ENCODE data around the gene S100A7A. TPM values are rescaled to one million over a fixed set of nuclear protein-coding genes. Genes with fewer than 3 reads are reported as not detected.
A peak's percentile ranks its signal among the peaks of the same experiment; 100 is the strongest.

The S100A7A gene
- total and polyA plus RNA-seq, 10 donors, result not detected

DNA sequence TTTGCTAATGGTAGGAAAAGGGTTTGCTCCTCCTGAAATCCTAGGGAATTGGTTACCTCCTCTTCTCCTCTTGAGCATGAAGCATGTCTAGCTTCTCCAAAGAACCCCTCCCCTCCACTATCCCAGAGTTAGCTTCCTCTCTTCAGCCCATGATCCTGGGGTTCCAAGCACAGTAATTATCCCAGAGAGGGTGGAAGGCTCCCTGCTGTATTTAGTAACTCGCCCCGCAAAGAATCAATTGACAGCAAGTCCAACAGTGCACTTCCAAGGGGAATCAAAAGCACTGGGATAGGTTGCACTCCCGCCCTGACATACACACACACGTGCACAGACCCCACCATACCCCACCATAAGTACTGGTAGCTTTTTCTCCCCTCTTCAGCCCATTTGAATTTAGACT, 28.5 kb upstream of the S100A7A start:
- TF ChIP-seq POLR2AphosphoS5 (IDR thresholded peaks at IDR 0.05) (no peak), POLR2A (IDR thresholded peaks at IDR 0.05) (no peak)
- TF ChIP-seq, protein P1, sequence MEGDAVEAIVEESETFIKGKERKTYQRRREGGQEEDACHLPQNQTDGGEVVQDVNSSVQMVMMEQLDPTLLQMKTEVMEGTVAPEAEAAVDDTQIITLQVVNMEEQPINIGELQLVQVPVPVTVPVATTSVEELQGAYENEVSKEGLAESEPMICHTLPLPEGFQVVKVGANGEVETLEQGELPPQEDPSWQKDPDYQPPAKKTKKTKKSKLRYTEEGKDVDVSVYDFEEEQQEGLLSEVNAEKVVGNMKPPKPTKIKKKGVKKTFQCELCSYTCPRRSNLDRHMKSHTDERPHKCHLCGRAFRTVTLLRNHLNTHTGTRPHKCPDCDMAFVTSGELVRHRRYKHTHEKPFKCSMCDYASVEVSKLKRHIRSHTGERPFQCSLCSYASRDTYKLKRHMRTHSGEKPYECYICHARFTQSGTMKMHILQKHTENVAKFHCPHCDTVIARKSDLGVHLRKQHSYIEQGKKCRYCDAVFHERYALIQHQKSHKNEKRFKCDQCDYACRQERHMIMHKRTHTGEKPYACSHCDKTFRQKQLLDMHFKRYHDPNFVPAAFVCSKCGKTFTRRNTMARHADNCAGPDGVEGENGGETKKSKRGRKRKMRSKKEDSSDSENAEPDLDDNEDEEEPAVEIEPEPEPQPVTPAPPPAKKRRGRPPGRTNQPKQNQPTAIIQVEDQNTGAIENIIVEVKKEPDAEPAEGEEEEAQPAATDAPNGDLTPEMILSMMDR (IDR thresholded peaks at IDR 0.05 in 8 of 11, conservative IDR thresholded peaks at IDR 0.05 in 3 of 11), result no peak
- Histone ChIP-seq H3K4me3 (peak overlapping the region in 1 of 8 donors; percentile 51), H3K27me3 (replicated peaks in 1 of 7) (peaks cover 0 to 25% (median 0%) of the 10 kb centered on the region in 7 donors), H3K36me3 (no peaks in the 10 kb centered on the region), H3K27ac (peak overlapping the region in 6 of 8 donors; percentile 75 to 95 (median 88)), H3K4me1 (peaks cover 0 to 33% (median 0%) of the 10 kb centered on the region in 6 donors), H3K9me3 (peaks cover 0 to 4% (median 1%) of the 10 kb centered on the region in 8 donors)
- intact Hi-C loops (cut with DNase I; ENCODE audit: low total_unique reads), result no loop called here
- 56 to 90% (median 84%) methylated on average over 4 of the region's 4 CpGs for WGBS, 5 donors
- no peak for DNase-seq

GRCh38 chr1:153389401-153389800, 26.9 kb upstream of the S100A7A start:
- Histone ChIP-seq H3K27me3 (replicated peaks in 1 of 7) (peaks cover 0 to 34% (median 0%) of the 10 kb centered on the region in 7 donors), H3K9me3 (no peaks in the 10 kb centered on the region), H3K36me3 (no peaks in the 10 kb centered on the region), H3K27ac (peak overlapping the region in 7 of 8 donors; percentile 67 to 95 (median 86)), H3K4me3 (peak overlapping the region in 5 of 8 donors; percentile 24 to 65 (median 44)), H3K4me1 (peaks cover 0 to 35% (median 0%) of the 10 kb centered on the region in 6 donors)
- intact Hi-C loops (cut with DNase I; ENCODE audit: low total_unique reads), result no loop called here
- no peak for TF ChIP-seq POLR2A (IDR thresholded peaks at IDR 0.05)
- no peak for TF ChIP-seq POLR2AphosphoS5 (IDR thresholded peaks at IDR 0.05)
- TF ChIP-seq, protein P1 (IDR thresholded peaks at IDR 0.05 in 8 of 11, conservative IDR thresholded peaks at IDR 0.05 in 3 of 11), result no peak
- 68 to 91% (median 83%) methylated on average over 1 of the region's 1 CpG for WGBS, 5 donors
- no peak for DNase-seq

DNA sequence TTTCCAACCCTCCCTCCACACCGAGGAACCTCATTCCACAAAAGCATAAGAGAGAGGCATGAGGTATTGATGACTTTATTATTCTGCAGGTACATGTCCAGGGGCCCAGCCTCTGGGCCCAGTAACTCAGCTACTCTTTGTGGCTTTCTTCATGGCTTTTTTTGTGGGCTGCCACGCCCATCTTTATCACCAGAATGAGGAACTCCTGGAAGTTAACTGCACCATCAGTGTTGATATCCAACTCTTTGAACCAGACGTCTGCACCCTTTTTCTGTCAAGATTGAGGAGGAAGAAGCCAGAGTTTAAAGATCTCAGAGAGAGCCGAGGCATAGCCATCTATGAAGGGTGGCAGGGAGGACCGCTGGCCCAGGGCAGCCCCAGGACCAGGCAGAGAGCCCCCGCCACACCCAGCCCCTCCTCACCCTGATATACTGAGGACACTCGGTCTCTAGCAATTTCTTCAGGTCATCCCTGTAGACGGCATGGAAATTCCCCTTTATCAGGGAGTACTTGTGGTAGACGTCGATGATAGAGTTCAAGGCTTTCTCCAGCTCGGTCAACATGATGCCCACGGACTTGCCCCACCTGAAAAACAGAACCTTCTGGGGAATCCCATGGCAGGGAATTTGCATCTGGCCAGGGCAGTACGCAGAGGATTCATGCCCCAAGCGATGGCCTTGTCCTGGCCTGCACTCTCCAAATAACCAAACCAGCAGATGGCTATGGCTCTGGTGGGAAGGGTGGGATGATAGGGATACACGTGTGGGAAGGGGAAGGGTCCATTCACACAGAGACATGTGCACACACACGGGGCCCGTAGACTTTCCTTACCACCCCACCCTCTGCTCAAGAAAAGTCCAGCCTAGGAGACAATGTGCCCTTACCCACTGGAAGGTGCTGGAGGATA, 26.1 kb upstream of the S100A7A start:
- H3K27ac ChIP-seq, result peak overlapping the region in 7 of 8 donors; percentile 67 to 95 (median 86)
- WGBS, 5 donors, result 50 to 75% (median 63%) methylated on average over 11 to 17 of the region's 17 CpGs
- peaks cover 0 to 38% (median 0%) of the 10 kb centered on the region in 6 donors for H3K4me1 ChIP-seq
- TF ChIP-seq POLR2A (IDR thresholded peaks at IDR 0.05) (no peak), POLR2AphosphoS5 (IDR thresholded peaks at IDR 0.05) (peak in 1 of 3 donors; percentile 48)
- intact Hi-C loops (cut with DNase I; ENCODE audit: low total_unique reads), result no loop called here
- peaks cover 0 to 42% (median 0%) of the 10 kb centered on the region in 7 donors for H3K27me3 ChIP-seq (replicated peaks in 1 of 7)
- no peaks in the 10 kb centered on the region for H3K9me3 ChIP-seq
- H3K36me3 ChIP-seq, result no peaks in the 10 kb centered on the region
- DNase-seq, result no peak
- peak overlapping the region in 7 of 8 donors; percentile 9 to 65 (median 31) for H3K4me3 ChIP-seq

GRCh38 chr1:153390938-153391710, 25.2 kb upstream of the S100A7A start, which contains the start of gene S100A8:
Gene S100A8 (minus strand): TSS chr1:153391073. CDS start chr1:153390535, 538 bp downstream.
- no peaks in the 10 kb centered on the region for H3K9me3 ChIP-seq
- intact Hi-C loops (cut with DNase I; ENCODE audit: low total_unique reads), result no loop called here
- no peaks in the 10 kb centered on the region for H3K36me3 ChIP-seq
- peak; percentile 91 for DNase-seq
- TF ChIP-seq POLR2A (IDR thresholded peaks at IDR 0.05), result peak in 1 of 3 donors; percentile 44
- TF ChIP-seq POLR2AphosphoS5 (IDR thresholded peaks at IDR 0.05), result peak; percentile 7 to 91 (median 59)
- TF ChIP-seq, protein P1 (IDR thresholded peaks at IDR 0.05 in 8 of 11, conservative IDR thresholded peaks at IDR 0.05 in 3 of 11), result no peak
- peaks cover 0 to 50% (median 0%) of the 10 kb centered on the region in 7 donors for H3K27me3 ChIP-seq (replicated peaks in 1 of 7)
- H3K4me3 ChIP-seq, result peak within 1 kb of the TSS in 7 of 8 donors; percentile 9 to 65 (median 31)
- WGBS, 5 donors, result 46 to 73% (median 56%) methylated on average over 7 of the region's 7 CpGs
- peak within 1 kb of the TSS in 7 of 8 donors; percentile 67 to 95 (median 86) for H3K27ac ChIP-seq
- H3K4me1 ChIP-seq, result peaks cover 0 to 33% (median 0%) of the 10 kb centered on the region in 6 donors
